HG03095 (cell line): ENCODE data around the gene CD2AP.
"Not testable (repeated sequence)": the region's sequence is repeated elsewhere in the genome, so short reads cannot be mapped to it uniquely, and the experiment has no call there.

Experiments used
- ATAC-seq: cut with Tn5 transposase; IDR thresholded peaks from one replicate; pipeline ENCODE4 v1.9.1; 2021; ENCODE audit warnings: moderate library complexity; ENCODE audit not compliant: unreplicated experiment

CD2AP gene

GRCh38 chr6:47631269-47631772, 153.7 kb downstream of the CD2AP start:
- no peak for ATAC-seq

- ATAC-seq = no peak
Observed at GRCh38 chr6:47631797-47632196, 154.2 kb downstream of the CD2AP start.

- no peak for ATAC-seq
Observed at GRCh38 chr6:47633141-47633540, 155.6 kb downstream of the CD2AP start.

GRCh38 chr6:47634210-47635047, 156.8 kb downstream of the CD2AP start:
- ATAC-seq = no peak

- no peak for ATAC-seq
Observed at GRCh38 chr6:47646689-47647088, 169.1 kb downstream of the CD2AP start.

DNA sequence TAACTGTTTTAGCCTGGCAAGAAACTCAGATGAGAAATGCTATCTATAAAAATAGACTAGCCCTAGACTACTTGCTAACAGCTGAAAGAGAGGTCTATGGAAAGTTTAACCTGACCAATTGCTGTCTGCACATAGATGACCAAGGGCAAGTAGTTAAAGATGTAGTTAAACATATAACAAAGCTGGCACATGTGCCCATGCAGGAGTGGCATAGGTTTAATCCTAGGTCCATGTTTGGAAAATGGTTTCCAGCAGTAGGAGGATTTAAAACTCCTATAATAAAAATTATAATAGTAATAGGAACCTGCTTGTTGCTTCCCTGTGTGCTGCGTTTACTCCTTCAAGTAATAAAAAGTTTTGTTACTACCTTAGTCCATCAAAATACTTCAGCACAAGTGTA, 169.6 kb downstream of the CD2AP start:
- no peak for ATAC-seq

GRCh38 chr6:47647626-47648025, 170.0 kb downstream of the CD2AP start:
- ATAC-seq = not testable (repeated sequence)

DNA sequence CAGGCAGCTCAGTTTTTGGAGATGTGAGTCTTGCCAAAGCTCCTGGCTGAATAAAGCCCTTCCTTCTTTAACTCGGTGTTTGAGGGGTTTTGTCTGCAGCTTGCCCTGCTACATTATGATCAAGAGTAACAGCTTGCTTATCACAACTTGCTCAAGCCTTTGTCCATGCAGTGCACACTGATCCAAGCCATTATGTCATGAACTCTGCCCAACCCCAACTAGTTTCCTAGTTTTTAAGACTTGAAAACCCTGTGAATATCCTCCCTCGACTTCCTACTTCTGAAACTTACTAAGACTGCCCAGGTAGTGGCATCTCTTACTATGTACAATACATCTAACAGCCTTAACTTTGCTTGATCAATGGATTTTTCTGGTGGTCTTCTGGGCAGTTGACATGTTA, 170.4 kb downstream of the CD2AP start:
- no peak for ATAC-seq

GRCh38 chr6:47650553-47651432, 173.2 kb downstream of the CD2AP start:
- ATAC-seq = no peak

DNA sequence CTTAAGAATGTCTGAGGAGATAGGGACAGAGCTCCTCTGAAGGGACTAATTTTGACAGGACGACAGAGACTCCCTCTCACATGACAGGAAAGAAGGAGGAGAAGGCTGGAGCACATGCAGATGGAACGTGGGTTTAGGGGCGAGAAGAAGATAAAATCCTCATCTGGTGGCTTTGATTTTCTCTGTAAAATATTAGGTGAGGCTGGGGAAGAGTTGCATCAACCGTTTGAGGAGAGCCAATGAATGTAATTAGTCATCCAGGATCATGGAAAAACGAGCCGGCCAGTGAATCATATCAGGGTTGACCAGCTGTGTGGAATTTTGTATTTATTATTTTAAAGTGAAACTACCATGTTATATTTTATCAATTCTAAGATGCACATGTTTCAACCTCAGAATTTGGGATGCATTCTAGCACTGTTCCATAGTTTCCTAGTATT, 173.9 kb downstream of the CD2AP start:
- ATAC-seq = no peak

- no peak for ATAC-seq
Observed at GRCh38 chr6:47653706-47654105, 176.1 kb downstream of the CD2AP start.

DNA sequence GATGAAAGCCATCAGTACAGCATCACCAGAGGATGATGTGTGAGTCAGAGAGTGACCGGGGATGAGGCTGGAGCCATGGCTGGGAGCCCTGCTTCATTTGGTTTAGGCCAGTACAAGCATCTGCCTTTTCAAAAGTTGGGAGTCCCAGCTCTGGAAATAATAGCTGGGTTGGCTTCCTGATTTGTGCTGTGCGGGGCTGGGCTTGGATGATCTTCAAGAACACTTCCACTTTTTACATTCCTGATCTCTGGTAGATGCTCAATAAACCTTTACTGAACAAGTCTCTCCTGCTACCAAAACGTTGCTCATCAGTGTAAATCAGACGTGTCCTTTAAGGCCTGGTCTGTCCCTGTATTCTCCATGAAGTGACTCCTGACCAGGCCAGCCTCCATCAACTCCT, 176.7 kb downstream of the CD2AP start:
- no peak for ATAC-seq

DNA sequence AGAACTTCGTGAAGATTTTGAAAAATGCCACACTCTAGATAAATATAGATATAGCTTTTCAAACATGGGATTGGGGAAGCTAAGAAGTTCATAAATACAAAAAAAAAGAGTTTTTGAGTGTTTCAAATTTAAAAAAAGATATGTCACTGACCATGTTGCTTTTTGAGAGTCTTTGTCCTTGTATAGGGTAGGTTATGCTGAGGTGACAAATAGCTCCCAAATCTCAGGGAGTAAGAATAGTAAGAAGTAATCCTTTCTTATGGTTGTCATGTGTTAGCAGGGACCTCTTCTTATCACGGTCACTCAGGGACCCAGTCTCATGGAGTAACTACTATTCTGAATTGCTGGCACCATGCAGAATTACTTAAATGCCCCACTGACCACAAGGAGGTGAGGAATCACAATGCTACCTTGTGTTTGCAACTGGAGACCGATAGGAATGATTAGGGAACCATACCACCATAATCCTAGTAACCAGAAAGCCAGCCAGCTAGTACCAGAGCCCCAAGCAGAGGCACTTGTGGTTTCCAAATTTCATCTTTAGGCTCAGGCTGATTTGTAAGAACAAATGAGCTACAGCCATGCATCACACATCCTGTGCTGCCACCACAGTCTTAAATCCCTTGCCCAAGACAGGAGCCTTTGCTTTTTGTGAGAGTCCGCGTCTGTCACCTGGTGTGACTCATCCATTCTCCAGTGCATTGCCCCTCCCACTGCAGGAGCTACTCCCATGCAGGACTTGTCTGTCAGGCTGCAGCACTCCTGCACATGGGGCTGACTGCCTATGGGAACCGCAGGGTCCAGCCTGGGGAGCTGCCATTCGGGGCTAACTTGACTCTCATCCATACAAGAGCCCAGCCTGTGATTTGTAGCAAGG, 178.4 kb downstream of the CD2AP start:
- ATAC-seq = no peak

DNA sequence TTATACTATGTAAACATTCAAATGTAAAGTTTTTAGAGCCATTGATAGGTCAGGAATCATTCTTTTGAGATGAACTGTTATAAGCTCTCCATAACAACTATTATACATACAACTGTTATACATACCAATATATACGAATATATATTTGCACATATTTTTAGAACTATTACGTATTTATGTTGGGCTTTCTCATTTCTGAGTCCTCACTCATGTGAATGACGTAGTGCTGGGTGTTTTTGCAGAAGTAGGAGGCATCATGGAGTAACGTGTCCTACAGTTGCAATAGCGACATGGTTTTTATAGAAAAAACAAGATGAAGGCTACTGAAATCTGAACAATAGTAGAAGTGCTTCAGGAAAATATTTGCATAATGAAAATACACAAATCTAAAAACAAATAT, 184.4 kb downstream of the CD2AP start:
- ATAC-seq = no peak

- no peak for ATAC-seq
Observed at GRCh38 chr6:47663462-47664216, 186.1 kb downstream of the CD2AP start.

DNA sequence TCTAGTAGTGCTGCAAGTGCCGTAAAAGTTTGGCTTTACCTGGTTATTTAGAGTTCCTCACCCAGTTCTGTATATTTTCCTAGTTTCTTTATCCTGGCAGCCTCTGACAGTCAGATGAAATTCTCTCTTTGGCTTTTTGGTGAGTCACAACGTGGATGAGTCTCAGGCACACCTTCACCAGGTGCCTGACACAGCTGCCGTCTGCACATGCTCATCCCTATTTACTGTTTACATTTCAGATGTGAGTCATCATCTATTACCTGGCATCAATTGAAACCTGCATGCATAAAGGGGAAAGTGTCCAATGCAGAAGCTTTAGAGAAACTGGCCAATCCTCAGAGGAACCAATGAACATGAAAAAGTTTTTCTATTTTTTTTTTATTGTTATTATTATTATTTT, 187.5 kb downstream of the CD2AP start:
- ATAC-seq = no peak

GRCh38 chr6:47669684-47670513, 192.3 kb downstream of the CD2AP start:
- ATAC-seq = no peak

GRCh38 chr6:47670851-47671250, 193.3 kb downstream of the CD2AP start:
- ATAC-seq = no peak

- ATAC-seq = no peak
Observed at GRCh38 chr6:47671777-47672176, 194.2 kb downstream of the CD2AP start.
